A549 (cell line): ENCODE results near the gene PGBD5.

ENCODE experiments used
- CTCF ChIP-seq: fragments of >200 bp; sonication (Bioruptor Twin); formaldehyde crosslinking; IDR thresholded peaks from 3 replicates; pipeline ENCODE4 v1.5.1; 2016
- EP300 ChIP-seq, 2 experiments: fragments of >200 bp; sonication (Bioruptor Twin); formaldehyde crosslinking; IDR thresholded peaks; 2 replicates in 1 of 2; 3 replicates in 1 of 2; pipeline ENCODE4 v1.6.1; 2016 to 2017
- GATA3 ChIP-seq: IDR thresholded peaks from 2 replicates; pipeline ENCODE4 v1.6.1; 2012; ENCODE audit warnings: borderline replicate concordance
- JUNB ChIP-seq: fragments of >200 bp; sonication (Bioruptor Twin); formaldehyde crosslinking; IDR thresholded peaks from 2 replicates; pipeline ENCODE4 v1.6.1; 2016
- POLR2A ChIP-seq: IDR thresholded peaks from 2 replicates; pipeline ENCODE4 v1.6.1; 2012; ENCODE audit warnings: mild to moderate bottlenecking, low read length

GRCh38 chr1:230379928-230380327, 46.2 kb downstream of the PGBD5 start:
- TF ChIP-seq CTCF (no peak), JUNB (no peak), GATA3 (no peak), POLR2A (no peak), EP300 (IDR thresholded peaks at IDR 0.05) (no peak)
